K562 (cell line): ENCODE results near the gene PRSS8. TPM values are rescaled to one million over a fixed set of nuclear protein-coding genes. Genes with fewer than 3 reads are reported as not detected.

Source experiments
- BCL6 ChIP-seq: fragments of 250-450 bp; sonication (Bioruptor Pico); IDR thresholded peaks from 2 replicates; pipeline ENCODE4 v1.4.0; 2020
- BCOR ChIP-seq: fragments of 450-650 bp; IDR thresholded peaks from 2 replicates; pipeline ENCODE4 v1.6.1; 2016
- BDP1 ChIP-seq: IDR thresholded peaks from 3 replicates; pipeline ENCODE4 v1.6.1; 2011; ENCODE audit not compliant: insufficient read length, insufficient read depth
- C11orf30 ChIP-seq: fragments of 450-650 bp; IDR thresholded peaks from 2 replicates; pipeline ENCODE4 v1.6.1; 2016; ENCODE audit warnings: low read depth, mild to moderate bottlenecking
- CBX1 ChIP-seq: sonication (generic); IDR thresholded peaks from 2 replicates; pipeline ENCODE4 v1.6.1; 2016; ENCODE audit warnings: antibody characterized with exemption, low read depth, mild to moderate bottlenecking
- CGGBP1 ChIP-seq: fragments of 250-450 bp; sonication (Bioruptor Pico); IDR thresholded peaks from 2 replicates; pipeline ENCODE4 v1.9.0; 2021; ENCODE audit warnings: mild to moderate bottlenecking
- CUX1 ChIP-seq: fragments of 200-800 bp; sonication (Bioruptor generic); IDR thresholded peaks from 2 replicates; pipeline ENCODE4 v1.6.1; 2016; ENCODE audit warnings: missing genetic modification characterization, missing compliant biosample characterization
- ILF3 ChIP-seq: fragments of 450-650 bp; IDR thresholded peaks from 2 replicates; pipeline ENCODE4 v1.6.1; 2018; ENCODE audit warnings: antibody characterized with exemption, mild to moderate bottlenecking, moderate library complexity, borderline replicate concordance
- KLF16 ChIP-seq: IDR thresholded peaks from 2 replicates; pipeline ENCODE4 v1.6.1; 2016; ENCODE audit warnings: antibody characterized with exemption
- MCM3 ChIP-seq: fragments of 450-650 bp; IDR thresholded peaks from 2 replicates; pipeline ENCODE4 v1.6.1; 2016
- MEIS2 ChIP-seq: fragments of 450-650 bp; IDR thresholded peaks from 2 replicates; pipeline ENCODE4 v1.6.1; 2014; ENCODE audit warnings: mild to moderate bottlenecking; ENCODE audit not compliant: partially characterized antibody
- MTA2 ChIP-seq: fragments of 450-650 bp; IDR thresholded peaks from 2 replicates; pipeline ENCODE4 v1.6.1; 2016; ENCODE audit warnings: low read depth
- NCOA4 ChIP-seq: fragments of 450-650 bp; IDR thresholded peaks from 2 replicates; pipeline ENCODE4 v1.6.1; 2018; ENCODE audit warnings: mild to moderate bottlenecking; ENCODE audit not compliant: partially characterized antibody
- OTX1 ChIP-seq: fragments of 450-650 bp; formaldehyde crosslinking; IDR thresholded peaks from 2 replicates; pipeline ENCODE4 v1.4.0; 2022; ENCODE audit warnings: mild to moderate bottlenecking
- PHB2 ChIP-seq: fragments of 450-650 bp; IDR thresholded peaks from 2 replicates; pipeline ENCODE4 v1.6.1; 2017; ENCODE audit warnings: low read depth
- POLR3G ChIP-seq: IDR thresholded peaks from 2 replicates; pipeline ENCODE4 v1.6.1; 2011; ENCODE audit not compliant: insufficient read length, insufficient replicate concordance; ENCODE audit errors: extremely low read depth
- PTTG1 ChIP-seq: fragments of 450-650 bp; IDR thresholded peaks from 2 replicates; pipeline ENCODE4 v1.6.1; 2016; ENCODE audit warnings: low read depth, mild to moderate bottlenecking, missing genetic modification characterization, missing compliant biosample characterization
- SNAPC5 ChIP-seq: fragments of 250-450 bp; sonication (Bioruptor Pico); IDR thresholded peaks from 2 replicates; pipeline ENCODE4 v1.8.0; 2021; ENCODE audit warnings: moderate library complexity, mild to moderate bottlenecking, inconsistent platforms
- SRSF7 ChIP-seq: fragments of 200-400 bp; formaldehyde crosslinking; optimal IDR thresholded peaks from 2 replicates; pipeline ENCODE3; 2017; ENCODE audit warnings: mild to moderate bottlenecking, low read depth, low read length
- TCF7 ChIP-seq: sonication (generic); IDR thresholded peaks from 2 replicates; pipeline ENCODE4 v1.6.1; 2016; ENCODE audit warnings: antibody characterized with exemption, borderline replicate concordance
- THRAP3 ChIP-seq: fragments of 450-650 bp; IDR thresholded peaks from 2 replicates; pipeline ENCODE4 v1.6.1; 2016; ENCODE audit warnings: mild to moderate bottlenecking, inconsistent platforms, borderline replicate concordance
- ZNF175 ChIP-seq: fragments of 200-800 bp; sonication (Bioruptor generic); IDR thresholded peaks from 2 replicates; pipeline ENCODE4 v1.6.1; 2016; ENCODE audit warnings: low read depth, mild to moderate bottlenecking, missing genetic modification characterization, missing compliant biosample characterization
- ZNF239 ChIP-seq: fragments of 250-450 bp; sonication (Bioruptor Pico); IDR thresholded peaks from 2 replicates; pipeline ENCODE4 v1.4.0; 2020; ENCODE audit warnings: mild to moderate bottlenecking
- ZNF24 ChIP-seq: fragments of 450-650 bp; IDR thresholded peaks from 2 replicates; pipeline ENCODE4 v1.6.1; 2016
- ZNF253 ChIP-seq: fragments of 250-450 bp; sonication (Bioruptor Pico); conservative IDR thresholded peaks from 2 replicates; pipeline ENCODE4 v1.6.1; 2021; ENCODE audit warnings: mild to moderate bottlenecking
- ZNF655 ChIP-seq: fragments of 250-450 bp; sonication (Bioruptor Pico); IDR thresholded peaks from 2 replicates; pipeline ENCODE4 v1.5.0; 2021
- ZZZ3 ChIP-seq: fragments of 450-650 bp; IDR thresholded peaks from 2 replicates; pipeline ENCODE4 v1.6.1; 2016; ENCODE audit warnings: antibody characterized with exemption, mild to moderate bottlenecking, moderate library complexity
- polyA plus RNA-seq, 8 experiments: library from polyadenylated mRNA; depleted of rRNA in 4 of 8; stranded (reverse) in 5 of 8; unstranded in 3 of 8; fragments of >200 nt; fragmentation: Nextera tagmentation in 2 of 8; fragmentation: Illumina TruSeq in 1 of 8; extraction: Ambion mirVana in 2 of 8; extraction: Trizol in 1 of 8; gene quantifications; 2 replicates each; pipeline versions ENCODE4 v1.2.1 to v1.2.3, GENCODE V29; 2011 to 2014; ENCODE audit warnings: inconsistent platforms in 1 of 8, missing spikeins in 1 of 8
- total RNA-seq, 7 experiments: library from RNA; depleted of rRNA in 6 of 7; stranded (reverse); fragments of >200 nt in 6 of 7; fragmentation: Illumina TruSeq in 2 of 7; extraction: Trizol in 2 of 7; gene quantifications; 2 replicates each; pipeline versions ENCODE4 v1.2.1 to v1.2.3, GENCODE V29; 2011 to 2021; ENCODE audit warnings: low replicate concordance in 1 of 7

Gene PRSS8
- total and polyA plus RNA-seq, 9 of the 15 experiments (the other 6 are each of a cell fraction or from before 2014, with no cell fraction given) = 0.25 to 3.9 (median 1.3) TPM; not detected in 1

GRCh38 chr16:31105677-31106213 lies 29.8 kb downstream of the PRSS8 start (continued):
- TF ChIP-seq CUX1 (no peak), KLF16 (peak; percentile 29; the same call in 1 of the 2 replicates), ZNF253 (CRISPR knock-in tag) (no peak), CGGBP1 (CRISPR knock-in tag) (no peak), SRSF7 (no peak), SNAPC5 (CRISPR knock-in tag) (no peak), ZNF655 (no peak), TCF7 (no peak), ZNF175 (CRISPR knock-in tag) (no peak), ZZZ3 (no peak), OTX1 (CRISPR knock-in tag) (no peak; the same call in 1 of the 2 replicates), MCM3 (no peak), CBX1 (peak; percentile 49; the same call in 1 of the 2 replicates), BCL6 (no peak), MTA2 (no peak; the same call in 1 of the 2 replicates), PHB2 (no peak), NCOA4 (no peak), MEIS2 (peak; percentile 8), ZNF24 (0 out of 2 replicates have a peak, but pooled peaks have one; percentile 19), POLR3G (no peak), BCOR (peak; percentile 47), ILF3 (no peak), C11orf30 (no peak), BDP1 (no peak), THRAP3 (no peak), ZNF239 (CRISPR knock-in tag) (no peak), PTTG1 (tag) (no peak)
